Fibroblast of the conjunctiva (primary cell): ENCODE results near the gene PPT2.
A peak's percentile ranks its signal among the peaks of the same experiment; 100 is the strongest.

Source experiments
- DNase-seq: peaks from one replicate; pipeline ENCODE4 v3.0.0-alpha.2; 2010; ENCODE audit warnings: low read depth

PPT2 gene

GRCh38 chr6:32151863-32152768 is 1.8 kb upstream of the PPT2 start, which contains the start of gene PRRT1:
PRRT1 (minus strand) TSS chr6:32151939; CDS start chr6:32151827, 112 bp downstream.
- no peak for DNase-seq

GRCh38 chr6:32152769-32153563 is 975 bp upstream of the PPT2 start:
- no peak for DNase-seq

DNA sequence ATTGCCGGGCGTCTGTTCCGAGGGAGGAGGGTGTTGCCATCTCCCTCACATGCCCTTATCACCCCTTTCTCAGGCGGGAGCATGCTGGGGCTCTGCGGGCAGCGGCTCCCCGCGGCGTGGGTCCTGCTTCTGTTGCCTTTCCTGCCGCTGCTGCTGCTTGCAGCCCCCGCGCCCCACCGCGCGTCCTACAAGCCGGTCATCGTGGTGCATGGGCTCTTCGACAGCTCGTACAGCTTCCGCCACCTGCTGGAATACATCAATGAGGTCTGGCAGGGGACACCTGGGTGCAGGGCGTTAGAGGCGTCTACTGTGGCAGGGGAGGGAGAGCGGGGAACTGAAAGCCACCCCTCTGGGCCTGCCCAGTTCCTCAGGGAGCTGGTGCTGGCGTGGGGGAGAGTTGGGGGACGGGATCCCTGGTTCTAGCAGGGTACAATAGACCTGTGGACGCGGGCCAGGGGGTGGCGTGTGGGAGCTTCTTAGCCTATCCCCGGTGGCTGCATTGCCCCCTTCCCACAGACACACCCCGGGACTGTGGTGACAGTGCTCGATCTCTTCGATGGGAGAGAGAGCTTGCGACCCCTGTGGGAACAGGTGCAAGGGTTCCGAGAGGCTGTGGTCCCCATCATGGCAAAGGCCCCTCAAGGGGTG is 697 bp downstream of the PPT2 start:
- no peak for DNase-seq

- no peak for DNase-seq
Observed at GRCh38 chr6:32156891-32157290, 3.0 kb downstream of the PPT2 start.

GRCh38 chr6:32158052-32158451 is 4.1 kb downstream of the PPT2 start:
- no peak for DNase-seq

- no peak for DNase-seq
Observed at GRCh38 chr6:32163559-32164258, 9.8 kb downstream of the PPT2 start.

GRCh38 chr6:32164295-32164694 is 10.4 kb downstream of the PPT2 start, which contains the start of gene EGFL8:
EGFL8 (plus strand) TSS chr6:32164595; CDS start chr6:32166166, 1,571 bp downstream.
- no peak for DNase-seq

DNA sequence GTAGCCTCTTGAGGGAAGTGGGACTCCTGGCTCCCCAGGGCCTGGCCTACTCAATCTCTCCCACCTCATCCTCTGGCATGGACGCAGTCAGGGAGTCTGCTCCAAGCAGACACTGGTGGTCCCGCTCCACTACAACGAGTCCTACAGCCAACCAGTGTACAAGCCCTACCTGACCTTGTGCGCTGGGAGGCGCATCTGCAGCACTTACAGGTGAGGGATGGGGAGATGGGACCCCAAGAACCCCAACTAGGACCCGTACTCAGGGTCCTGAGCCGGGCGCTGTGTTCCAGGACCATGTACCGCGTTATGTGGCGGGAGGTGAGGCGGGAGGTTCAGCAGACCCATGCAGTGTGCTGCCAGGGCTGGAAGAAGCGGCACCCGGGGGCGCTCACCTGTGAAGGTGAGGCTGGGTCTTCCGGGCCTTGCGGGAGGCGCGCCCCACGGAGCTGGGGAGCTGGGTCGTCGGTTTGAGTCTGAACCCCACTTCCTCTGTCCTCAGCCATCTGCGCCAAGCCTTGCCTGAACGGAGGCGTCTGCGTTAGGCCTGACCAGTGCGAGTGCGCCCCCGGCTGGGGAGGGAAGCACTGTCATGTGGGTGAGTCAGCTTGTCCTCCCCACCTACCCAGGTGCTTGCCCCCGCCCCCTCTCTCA is 12.6 kb downstream of the PPT2 start:
- DNase-seq, result no peak

DNA sequence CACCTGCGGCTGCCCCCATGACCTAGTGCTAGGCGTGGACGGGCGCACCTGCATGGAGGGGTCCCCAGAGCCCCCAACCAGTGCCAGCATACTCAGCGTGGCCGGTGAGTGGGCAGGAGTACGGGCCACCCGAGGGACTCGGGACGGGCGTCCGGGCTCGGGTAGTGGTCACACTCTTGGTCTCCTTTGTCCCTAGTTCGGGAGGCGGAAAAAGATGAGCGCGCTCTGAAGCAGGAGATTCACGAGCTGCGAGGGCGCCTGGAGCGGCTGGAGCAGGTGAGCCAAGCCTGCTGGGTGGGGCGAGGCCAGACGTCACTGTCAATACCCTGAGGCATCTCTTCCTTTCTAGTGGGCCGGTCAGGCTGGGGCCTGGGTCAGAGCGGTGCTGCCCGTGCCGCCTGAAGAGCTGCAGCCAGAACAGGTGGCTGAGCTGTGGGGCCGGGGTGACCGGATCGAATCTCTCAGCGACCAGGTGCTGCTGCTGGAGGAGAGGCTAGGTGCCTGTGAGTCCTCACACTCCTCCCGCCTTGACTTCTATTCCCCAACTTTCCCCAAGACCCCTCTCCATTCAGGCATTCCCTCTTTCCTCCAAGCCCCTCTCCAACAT is 13.3 kb downstream of the PPT2 start:
- DNase-seq, result no peak

GRCh38 chr6:32167761-32168262 is 13.9 kb downstream of the PPT2 start:
- no peak for DNase-seq

GRCh38 chr6:32168350-32168749 is 14.4 kb downstream of the PPT2 start:
- no peak for DNase-seq

DNA sequence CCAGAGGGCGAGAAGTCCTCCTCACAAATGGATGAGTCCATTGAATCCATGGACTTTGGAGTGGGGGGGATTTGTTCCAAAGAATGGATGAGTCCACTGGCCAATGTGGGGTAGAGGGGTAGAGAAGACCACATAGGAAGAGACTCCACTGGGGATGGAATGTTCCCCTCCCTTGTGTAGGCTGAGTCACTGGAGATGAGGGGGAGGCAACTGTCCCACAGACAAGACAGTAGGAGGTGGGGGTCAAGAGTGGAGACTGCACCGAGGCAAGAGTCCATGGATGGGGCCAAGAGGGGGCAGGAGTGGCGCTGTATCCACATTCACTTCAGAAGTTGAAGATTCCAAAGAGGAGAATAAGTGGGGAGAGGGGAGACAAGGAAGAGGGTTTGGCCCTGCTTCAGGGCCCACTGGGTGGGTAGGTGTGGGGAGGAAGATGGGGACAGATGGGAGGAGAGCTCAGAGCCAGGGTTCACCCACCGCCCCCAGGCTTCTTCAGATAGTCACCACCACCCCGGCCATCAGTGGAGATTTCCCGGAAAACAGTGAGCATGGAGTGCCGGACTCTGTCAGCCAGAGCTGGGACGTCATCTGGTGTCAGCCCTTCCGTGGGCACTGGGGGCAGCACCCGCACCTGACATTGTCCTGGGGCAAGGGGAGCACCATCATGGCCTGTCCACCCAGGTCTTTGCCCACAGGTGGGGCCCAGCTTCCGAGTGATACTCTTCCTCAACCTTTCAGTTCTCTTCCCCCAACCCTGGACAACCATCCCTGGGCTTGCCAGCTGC is 15.1 kb downstream of the PPT2 start:
- DNase-seq, result no peak

- DNase-seq, result no peak
Observed at GRCh38 chr6:32170294-32170693, 16.4 kb downstream of the PPT2 start.

DNA sequence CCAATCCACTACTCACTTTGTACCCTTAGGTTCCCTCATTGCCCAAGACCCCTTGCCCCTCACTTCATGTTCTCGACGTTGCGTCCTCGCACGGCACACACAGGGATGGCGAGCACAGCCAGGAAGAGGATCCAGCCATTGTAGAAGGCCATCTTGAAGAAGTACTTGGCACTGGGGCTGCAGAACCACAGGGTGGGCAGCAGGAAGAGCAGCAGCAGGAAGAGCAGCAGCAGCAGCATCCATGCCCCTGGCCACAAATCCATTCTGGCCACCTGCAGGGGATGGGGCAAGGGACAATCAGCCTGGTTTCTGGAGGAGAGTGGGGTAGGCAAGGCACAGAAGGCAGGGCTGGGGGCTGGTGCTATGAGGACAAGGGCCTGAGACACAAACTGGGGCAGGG is 17.3 kb downstream of the PPT2 start:
- DNase-seq, result no peak

DNA sequence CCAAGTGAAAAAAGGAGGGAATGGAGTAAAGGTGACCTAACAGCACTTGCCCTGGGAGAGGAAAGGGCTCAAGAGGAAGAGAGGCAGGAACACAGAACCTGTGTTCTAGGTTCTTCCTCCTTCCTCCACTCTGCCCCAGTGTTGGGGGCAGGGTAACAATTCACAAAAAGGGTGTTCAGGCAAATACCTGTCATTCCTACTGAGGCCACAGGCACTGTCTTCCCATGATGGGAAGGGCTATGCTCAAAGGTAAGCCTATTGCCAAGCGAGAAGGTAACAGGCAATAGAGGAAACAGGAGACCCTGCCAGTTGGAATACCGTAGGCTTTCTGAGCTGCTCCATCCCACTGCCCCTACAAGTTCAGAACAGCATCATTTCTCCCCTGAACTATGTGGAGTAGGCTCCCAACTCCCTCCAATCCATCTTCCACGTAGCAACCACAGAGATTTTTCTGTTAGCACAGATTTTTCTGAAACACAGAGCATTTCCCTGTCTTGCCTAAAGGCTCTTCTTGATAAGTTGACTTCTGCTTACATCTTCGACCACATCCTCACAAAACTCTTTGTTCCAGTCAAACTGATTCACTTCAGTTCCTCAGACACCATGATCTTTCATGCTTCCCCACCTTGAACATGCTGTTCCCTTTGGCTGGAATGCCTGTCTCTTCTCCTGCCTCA is 19.2 kb downstream of the PPT2 start:
- no peak for DNase-seq

DNA sequence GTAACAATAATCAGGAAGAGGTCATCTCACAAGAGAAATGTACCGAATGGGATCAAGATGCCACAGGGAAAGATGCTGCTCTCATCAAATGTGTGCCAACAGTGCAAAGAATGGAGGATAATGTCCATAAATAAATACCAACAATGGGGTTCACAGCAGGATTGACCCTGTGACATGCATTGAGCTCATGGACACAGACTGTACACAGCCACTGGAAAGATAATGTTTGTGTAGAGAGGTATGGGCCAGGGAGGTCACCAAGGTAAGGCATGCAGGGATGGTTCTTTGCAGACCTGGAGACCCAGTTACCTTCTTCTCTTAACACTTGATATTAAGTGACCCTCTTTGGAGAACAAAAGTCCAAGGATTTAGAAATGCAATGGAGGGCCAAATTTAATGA is 20.5 kb downstream of the PPT2 start:
- DNase-seq, result no peak

- DNase-seq, result no peak
Observed at GRCh38 chr6:32175322-32175710, 21.4 kb downstream of the PPT2 start.

- DNase-seq, result peak; percentile 95
Observed at GRCh38 chr6:32175711-32176475, 22.0 kb downstream of the PPT2 start, which contains the start of gene AGPAT1. AGPAT1 (minus strand) TSS chr6:32176084; CDS start chr6:32171496, 4,588 bp downstream.
